Measurements from ENCODE around the gene FGF9.

The FGF9 gene

DNA sequence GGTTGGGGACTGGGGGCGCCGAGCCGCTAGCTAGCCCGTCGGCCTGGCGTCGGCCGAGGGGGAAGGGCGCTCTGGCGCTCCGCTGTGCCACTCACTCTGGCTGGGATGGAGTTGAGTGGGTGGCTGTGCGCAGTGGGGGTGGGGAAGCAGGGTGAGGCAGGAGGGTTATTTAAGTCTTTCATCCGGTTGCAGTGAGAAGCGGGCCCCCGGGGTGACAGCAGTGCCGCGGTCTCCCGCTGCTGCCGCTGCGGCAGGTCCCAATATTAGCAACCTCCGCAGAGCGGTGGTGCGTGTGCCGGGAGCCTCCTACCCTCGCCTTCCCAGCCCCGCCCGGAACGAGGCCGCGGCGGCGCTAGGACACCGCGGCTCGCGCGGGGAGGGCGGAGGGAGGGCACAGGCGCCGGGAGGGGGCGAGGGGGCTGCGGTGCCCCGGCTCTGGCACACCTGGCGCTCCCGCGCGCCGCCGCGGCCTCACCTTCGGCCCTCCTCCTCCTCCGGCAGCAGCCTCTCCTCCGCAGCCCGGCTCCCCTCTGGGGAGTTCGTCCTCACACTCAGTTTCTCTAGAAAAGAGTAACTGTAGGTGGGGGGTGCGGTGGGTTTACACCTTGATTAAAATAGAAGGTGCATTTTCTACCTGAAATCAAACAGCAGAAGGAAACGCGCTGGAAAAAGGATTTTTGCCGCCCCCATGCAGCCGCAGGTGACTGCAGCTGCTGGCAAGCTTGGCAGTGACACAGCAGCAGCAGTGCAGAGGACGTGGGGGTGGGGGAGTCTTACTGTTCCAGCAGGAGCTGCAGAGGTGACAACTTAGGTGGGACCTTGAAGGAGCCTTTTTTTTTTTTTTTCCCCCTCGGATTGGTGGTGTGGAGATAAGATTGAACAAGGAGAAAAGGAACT is 4.5 kb downstream of the FGF9 start:
- ChIA-PET POLR2A (no interaction called here), CTCF (interaction anchor here (0.8 to 1.0 kb wide), 2 partner anchors 37 to 1083 kb away, joined by 3 to 5 read pairs; no protein-coding TSS in a partner anchor)
- TF ChIP-seq, protein P1, sequence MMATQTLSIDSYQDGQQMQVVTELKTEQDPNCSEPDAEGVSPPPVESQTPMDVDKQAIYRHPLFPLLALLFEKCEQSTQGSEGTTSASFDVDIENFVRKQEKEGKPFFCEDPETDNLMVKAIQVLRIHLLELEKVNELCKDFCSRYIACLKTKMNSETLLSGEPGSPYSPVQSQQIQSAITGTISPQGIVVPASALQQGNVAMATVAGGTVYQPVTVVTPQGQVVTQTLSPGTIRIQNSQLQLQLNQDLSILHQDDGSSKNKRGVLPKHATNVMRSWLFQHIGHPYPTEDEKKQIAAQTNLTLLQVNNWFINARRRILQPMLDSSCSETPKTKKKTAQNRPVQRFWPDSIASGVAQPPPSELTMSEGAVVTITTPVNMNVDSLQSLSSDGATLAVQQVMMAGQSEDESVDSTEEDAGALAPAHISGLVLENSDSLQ (IDR thresholded peaks at IDR 0.05), result peak; percentile 30; the same call in 1 of the 2 replicates
- no peak for TF ChIP-seq ARNT (IDR thresholded peaks at IDR 0.05)
- DNase-seq (ENCODE audit: extremely low spot score), result peak; percentile 9

DNA sequence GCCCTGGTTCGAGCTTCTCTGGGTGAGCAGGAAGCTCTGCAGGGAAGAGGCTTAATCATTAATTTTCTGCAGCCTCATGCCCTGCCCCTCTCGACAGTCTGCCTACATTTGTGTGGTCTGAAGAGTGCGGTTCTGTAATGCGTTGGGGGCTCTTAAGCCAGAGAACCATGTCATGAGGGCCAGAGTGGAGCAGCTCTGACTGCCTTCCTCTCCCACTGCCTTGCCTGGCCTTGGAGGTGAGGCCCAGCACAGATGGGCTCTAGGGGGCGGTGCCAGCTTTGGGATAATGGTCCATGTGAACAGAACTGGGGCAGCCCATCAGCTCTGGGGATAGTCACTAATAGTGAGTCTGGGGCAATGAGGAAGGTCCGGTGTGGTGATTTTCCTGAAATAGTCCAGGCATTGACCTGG is 5.7 kb downstream of the FGF9 start:
- CTCF ChIA-PET, result interaction anchor here (0.8 to 1.1 kb wide), 3 partner anchors 19 to 1082 kb away, joined by 3 to 5 read pairs (median 3); no protein-coding TSS in a partner anchor
- POLR2A ChIA-PET, result interaction anchor here (1.1 kb wide), 1 partner anchor 73 kb away, joined by 3 read pairs; the partner anchor contains the start of gene MICU2
- TF ChIP-seq BHLHE40 (IDR thresholded peaks at IDR 0.05; ENCODE audit: borderline replicate concordance) (no peak), TARDBP (IDR thresholded peaks at IDR 0.05) (no peak), NFRKB (IDR thresholded peaks at IDR 0.05) (no peak), ARNT (IDR thresholded peaks at IDR 0.05) (no peak), CTBP1 (IDR thresholded peaks at IDR 0.05; ENCODE audit: borderline replicate concordance) (no peak), ELF4 (IDR thresholded peaks at IDR 0.05) (no peak), HDGF (IDR thresholded peaks at IDR 0.05; ENCODE audit: borderline replicate concordance) (no peak), FOXK2 (IDR thresholded peaks at IDR 0.05) (no peak), L3MBTL2 (conservative IDR thresholded peaks at IDR 0.05) (no peak), LEF1 (IDR thresholded peaks at IDR 0.05; ENCODE audit: borderline replicate concordance) (no peak), ZNF384 (IDR thresholded peaks at IDR 0.05) (no peak)
- no peak for DNase-seq (ENCODE audit: extremely low spot score)

DNA sequence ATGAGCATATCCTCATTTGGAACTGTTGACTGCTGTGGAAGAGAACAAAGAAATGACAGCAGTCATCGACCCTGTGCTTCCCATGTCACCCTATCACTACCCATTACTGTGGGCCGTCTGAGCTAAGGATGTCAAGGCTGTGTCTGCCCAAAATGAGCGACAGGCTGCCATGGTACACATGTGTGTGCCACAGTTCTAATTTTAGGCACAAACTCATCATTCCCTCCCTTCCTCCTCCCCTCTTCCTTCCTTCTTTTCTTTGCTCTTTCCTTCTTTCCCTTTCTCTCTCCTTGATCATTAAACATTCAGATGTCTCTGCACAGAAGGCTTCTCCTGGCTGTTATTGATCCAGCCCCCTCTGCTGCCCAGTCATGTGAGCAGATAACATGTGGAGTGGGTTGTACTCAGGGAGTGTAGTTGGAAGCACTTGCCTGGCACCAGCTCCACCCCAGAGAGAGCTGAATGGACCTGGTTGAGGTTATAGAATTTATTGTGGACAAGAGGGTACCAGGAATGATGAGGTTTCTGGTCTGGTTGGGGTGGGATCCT is 6.3 kb downstream of the FGF9 start:
- ChIA-PET CTCF (interaction anchor here (1.1 kb wide), 1 partner anchor 18 kb away, joined by 3 read pairs; no protein-coding TSS in a partner anchor), POLR2A (interaction anchor here (1.1 kb wide), 1 partner anchor 73 kb away, joined by 3 read pairs; the partner anchor contains the start of gene MICU2)
- no peak for DNase-seq (ENCODE audit: extremely low spot score)
- TF ChIP-seq TARDBP (IDR thresholded peaks at IDR 0.05) (no peak), ELF4 (IDR thresholded peaks at IDR 0.05) (no peak), FOXK2 (IDR thresholded peaks at IDR 0.05) (no peak), HDGF (IDR thresholded peaks at IDR 0.05; ENCODE audit: borderline replicate concordance) (no peak), NFRKB (IDR thresholded peaks at IDR 0.05) (no peak), CTBP1 (IDR thresholded peaks at IDR 0.05; ENCODE audit: borderline replicate concordance) (no peak), L3MBTL2 (conservative IDR thresholded peaks at IDR 0.05) (no peak), BHLHE40 (IDR thresholded peaks at IDR 0.05; ENCODE audit: borderline replicate concordance) (no peak), ZNF384 (IDR thresholded peaks at IDR 0.05) (no peak)

DNA sequence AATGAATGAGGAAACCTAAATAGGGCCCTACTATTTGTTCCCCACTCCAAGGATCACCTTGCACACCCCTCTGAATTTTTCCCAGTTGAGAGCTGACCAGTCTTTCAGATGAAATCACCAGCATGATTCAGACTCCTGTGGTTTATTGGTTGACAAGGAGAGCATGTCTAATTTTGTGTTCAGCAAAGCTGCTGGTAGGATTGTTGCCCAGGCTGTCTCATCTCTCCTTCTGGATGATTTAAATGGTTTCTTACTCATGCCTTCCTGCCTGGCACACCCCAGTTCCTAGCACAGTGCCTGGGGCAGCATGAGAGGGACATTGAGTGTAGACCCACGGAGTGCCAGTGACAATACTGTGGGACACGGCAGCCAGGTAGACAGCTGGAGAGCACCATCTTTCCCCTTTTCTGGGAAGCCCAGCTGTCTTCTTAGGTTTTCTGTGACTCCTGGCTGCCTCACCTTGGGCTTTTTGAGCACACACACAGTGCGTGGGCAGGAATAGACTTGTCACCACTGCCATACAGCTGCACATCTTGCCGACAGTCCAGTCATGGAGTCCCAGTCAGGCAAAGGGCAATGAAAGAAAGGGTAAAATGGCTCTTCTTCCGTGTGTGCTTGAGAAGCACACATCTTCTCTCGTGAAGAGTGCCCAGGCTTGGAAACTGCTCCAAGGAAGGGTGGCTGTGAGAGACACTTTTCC is 12.3 kb downstream of the FGF9 start:
- ChIA-PET CTCF (no interaction called here), POLR2A (no interaction called here)
- no peak for DNase-seq (ENCODE audit: extremely low spot score)
- no peak for TF ChIP-seq LEF1 (IDR thresholded peaks at IDR 0.05; ENCODE audit: borderline replicate concordance)
- no peak for TF ChIP-seq L3MBTL2 (conservative IDR thresholded peaks at IDR 0.05)
- no peak for TF ChIP-seq FOXM1 (IDR thresholded peaks at IDR 0.05; ENCODE audit: borderline replicate concordance)
- TF ChIP-seq BHLHE40 (IDR thresholded peaks at IDR 0.05; ENCODE audit: borderline replicate concordance), result no peak
- no peak for TF ChIP-seq ZNF384 (IDR thresholded peaks at IDR 0.05)

DNA sequence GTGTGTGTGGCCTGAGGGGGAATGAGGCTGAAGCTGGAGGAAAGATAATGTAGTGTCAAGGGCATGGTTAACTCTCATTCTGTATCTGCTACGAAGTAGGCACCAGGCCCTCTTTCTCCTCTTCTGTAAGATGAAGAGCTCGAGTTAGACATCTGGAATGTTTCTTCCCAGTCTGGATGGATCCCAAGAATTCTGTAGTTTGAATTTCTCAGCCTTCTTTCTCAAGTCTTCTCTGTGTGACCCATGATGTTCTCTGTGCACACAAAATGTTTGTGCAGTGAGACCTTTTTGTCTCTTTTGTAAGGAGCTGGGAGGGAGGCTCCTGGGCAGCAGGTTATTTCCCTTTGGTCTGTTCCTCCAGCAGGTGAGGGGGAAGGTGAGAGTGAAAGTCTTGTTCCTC is 13.7 kb downstream of the FGF9 start:
- TF ChIP-seq SP1 (IDR thresholded peaks at IDR 0.05) (no peak), LEF1 (IDR thresholded peaks at IDR 0.05; ENCODE audit: borderline replicate concordance) (no peak)
- CTCF ChIA-PET, result no interaction called here
- POLR2A ChIA-PET, result no interaction called here
- DNase-seq (ENCODE audit: extremely low spot score), result no peak

GRCh38 chr13:21685485-21686064 is 14.7 kb downstream of the FGF9 start:
- CTCF ChIA-PET, result no interaction called here
- no peak for TF ChIP-seq TARDBP (IDR thresholded peaks at IDR 0.05)
- TF ChIP-seq BHLHE40 (IDR thresholded peaks at IDR 0.05; ENCODE audit: borderline replicate concordance), result no peak
- no peak for TF ChIP-seq FOXA1 (IDR thresholded peaks at IDR 0.05)
- no peak for TF ChIP-seq L3MBTL2 (conservative IDR thresholded peaks at IDR 0.05)
- POLR2A ChIA-PET, result no interaction called here
- no peak for DNase-seq (ENCODE audit: extremely low spot score)

DNA sequence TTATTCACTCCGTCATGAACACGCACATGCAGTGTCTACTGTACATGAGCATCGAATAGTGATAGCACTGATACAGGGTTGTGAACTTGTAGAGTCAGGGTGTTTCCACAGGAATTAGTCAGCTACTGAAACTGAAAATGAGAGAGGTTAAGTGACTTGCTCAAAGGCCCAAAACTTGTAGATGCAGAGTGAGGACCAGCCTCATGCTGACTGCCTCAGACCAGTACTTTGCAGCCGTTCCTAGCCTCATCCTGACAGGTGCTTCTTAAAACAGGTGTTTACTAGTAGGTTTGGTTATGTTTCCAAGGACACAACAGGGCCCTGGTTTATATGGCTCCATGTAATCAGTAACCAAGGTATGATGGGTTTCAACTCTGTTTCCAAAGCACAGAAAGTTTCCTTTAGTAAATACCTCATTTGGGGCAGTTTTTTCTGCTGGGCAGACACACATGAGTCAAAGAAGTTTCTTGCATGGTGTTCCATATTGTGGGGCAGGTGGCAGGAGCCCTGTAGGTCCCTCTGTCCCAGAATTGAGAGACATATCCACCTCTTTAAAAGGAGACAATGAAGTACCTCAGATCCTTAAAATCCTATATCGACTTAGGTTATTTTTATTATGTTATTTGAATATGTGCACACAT is 16.0 kb downstream of the FGF9 start:
- POLR2A ChIA-PET, result no interaction called here

More for the DNA sequence above, 16.0 kb downstream of the FGF9 start:
- TF ChIP-seq ZNF384 (IDR thresholded peaks at IDR 0.05) (no peak), NFRKB (IDR thresholded peaks at IDR 0.05) (no peak), HDGF (IDR thresholded peaks at IDR 0.05; ENCODE audit: borderline replicate concordance) (no peak), L3MBTL2 (conservative IDR thresholded peaks at IDR 0.05) (no peak), SP1 (IDR thresholded peaks at IDR 0.05) (no peak), TARDBP (IDR thresholded peaks at IDR 0.05) (no peak), FOXM1 (IDR thresholded peaks at IDR 0.05; ENCODE audit: borderline replicate concordance) (no peak), ARNT (IDR thresholded peaks at IDR 0.05) (no peak), BHLHE40 (IDR thresholded peaks at IDR 0.05; ENCODE audit: borderline replicate concordance) (no peak), LEF1 (IDR thresholded peaks at IDR 0.05; ENCODE audit: borderline replicate concordance) (no peak), CTBP1 (IDR thresholded peaks at IDR 0.05; ENCODE audit: borderline replicate concordance) (no peak), FOXK2 (IDR thresholded peaks at IDR 0.05) (no peak), FOXA1 (IDR thresholded peaks at IDR 0.05) (no peak), SUZ12 (IDR thresholded peaks at IDR 0.05) (no peak), ELF4 (IDR thresholded peaks at IDR 0.05) (no peak)
- TF ChIP-seq, protein P1 (IDR thresholded peaks at IDR 0.05), result no peak
- no peak for DNase-seq (ENCODE audit: extremely low spot score)
- CTCF ChIA-PET, result no interaction called here
